Muscle of leg (tissue), 11 donors: ENCODE measurements around the gene SLC12A1. TPM values are rescaled to one million over a fixed set of nuclear protein-coding genes. Genes with fewer than 3 reads are reported as not detected.
A peak's percentile ranks its signal among the peaks of the same experiment; 100 is the strongest.
"Not testable (repeated sequence)": the region's sequence is repeated elsewhere in the genome, so short reads cannot be mapped to it uniquely, and the experiment has no call there.

Experiments
- DNase-seq: peaks from one replicate; pipeline ENCODE4 v3.0.0; 2013
- H3K27ac ChIP-seq: one replicate; pipeline ENCODE4 v1.5.1; 2013; ENCODE audit warnings: mild to moderate bottlenecking, low read length, control low read depth
- H3K27me3 ChIP-seq: one replicate; pipeline ENCODE4 v1.6.1; 2013; ENCODE audit warnings: low read length; ENCODE audit not compliant: control insufficient read depth, insufficient read depth
- H3K36me3 ChIP-seq: one replicate; pipeline ENCODE4 v1.6.1; 2013; ENCODE audit warnings: low read length; ENCODE audit not compliant: control insufficient read depth, insufficient read depth
- H3K4me1 ChIP-seq: one replicate; pipeline ENCODE4 v1.6.1; 2013; ENCODE audit warnings: low read length; ENCODE audit not compliant: control insufficient read depth, insufficient read depth
- H3K4me3 ChIP-seq: one replicate; pipeline ENCODE4 v1.5.1; 2013; ENCODE audit warnings: low read length, control low read depth
- H3K9me3 ChIP-seq: replicated peaks from 2 replicates; pipeline ENCODE4 v1.6.1; 2013; ENCODE audit warnings: low read depth, low read length; ENCODE audit not compliant: control insufficient read depth
- WGBS: methylation state at CpG from one replicate; pipeline ENCODE4 v1.1.5; 2013; ENCODE audit warnings: missing lambda C conversion rate; ENCODE audit not compliant: insufficient coverage; 5-methylcytosine and 5-hydroxymethylcytosine counted together
- polyA plus RNA-seq, 8 donors: library from polyadenylated mRNA; unstranded; fragments of 120-200 nt; gene quantifications; one replicate each; pipeline versions ENCODE4 v1.2.1 to v1.2.3, GENCODE V29; 2013; ENCODE audit warnings: inconsistent platforms in 1 of 8, low replicate concordance in 1 of 8; ENCODE audit not compliant: insufficient read length in 8 of 8, insufficient read depth in 1 of 8
- total RNA-seq: library from RNA; stranded (reverse); fragments of 120-200 nt; gene quantifications from one replicate; pipeline ENCODE4 v1.2.4, GENCODE V29; 2013

The SLC12A1 gene
- total and polyA plus RNA-seq, 9 donors = 0.07 to 0.23 (median 0.15) TPM; not detected in 3

- Histone ChIP-seq H3K36me3 (no peaks in the 10 kb centered on the region), H3K27ac (no peak overlapping the region), H3K9me3 (no peaks in the 10 kb centered on the region), H3K4me3 (no peak overlapping the region), H3K27me3 (no peaks in the 10 kb centered on the region), H3K4me1 (no peaks in the 10 kb centered on the region)
- no CpG with 5 or more reads among the region's 5 CpGs for WGBS
- DNase-seq = peak; percentile 30
Measured at GRCh38 chr15:48324949-48325348, 118.8 kb downstream of the SLC12A1 start.

DNA sequence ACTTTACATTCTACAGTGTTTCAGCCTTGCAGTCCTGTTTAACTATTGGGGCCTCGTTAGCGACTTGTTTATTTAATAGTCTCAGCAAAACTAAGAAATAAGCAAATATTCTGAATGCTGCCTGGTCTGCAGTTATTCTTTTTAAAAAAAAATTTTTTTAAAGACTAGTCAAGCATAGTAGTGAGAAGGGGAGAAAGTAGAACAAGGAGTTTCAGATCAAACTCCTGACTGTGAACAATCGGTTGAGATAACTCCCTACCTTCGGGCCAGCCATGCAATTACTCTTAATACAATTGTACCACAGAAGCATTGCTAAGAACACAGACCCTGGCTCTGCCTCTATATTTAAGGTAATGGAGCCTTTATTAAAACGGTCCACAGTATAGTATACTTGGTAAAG lies 119.3 kb downstream of the SLC12A1 start:
- Histone ChIP-seq H3K9me3 (no peaks in the 10 kb centered on the region), H3K4me1 (peaks cover 1% of the 10 kb centered on the region), H3K36me3 (no peaks in the 10 kb centered on the region), H3K27ac (no peak overlapping the region), H3K4me3 (no peak overlapping the region), H3K27me3 (no peaks in the 10 kb centered on the region)
- no peak for DNase-seq
- WGBS = no CpG with 5 or more reads among the region's 5 CpGs

DNA sequence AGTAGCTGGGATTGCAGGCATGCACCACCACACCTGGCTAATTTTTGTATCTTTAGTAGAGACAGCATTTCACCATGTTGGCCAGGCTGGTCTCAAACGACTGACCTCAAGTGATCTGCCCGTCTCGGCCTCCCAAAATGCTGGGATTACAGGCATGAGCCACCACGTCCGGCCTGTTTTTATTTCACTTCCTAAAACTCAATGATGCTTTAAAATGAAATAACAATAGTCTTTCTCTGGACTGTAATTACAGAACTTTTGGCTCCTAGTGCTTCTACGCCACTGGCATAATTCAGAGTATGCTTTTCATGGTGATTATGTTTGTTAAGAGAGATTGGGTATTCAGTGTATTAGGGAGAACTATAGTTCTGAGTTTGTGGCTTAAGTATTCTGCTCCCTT lies 120.1 kb downstream of the SLC12A1 start:
- not testable (repeated sequence) for DNase-seq, H3K4me1 ChIP-seq, H3K4me3 ChIP-seq, H3K9me3 ChIP-seq, H3K27ac ChIP-seq, H3K27me3 ChIP-seq, H3K36me3 ChIP-seq
- WGBS = no CpG with 5 or more reads among the region's 6 CpGs

GRCh38 chr15:48330105-48330785 lies 124.1 kb downstream of the SLC12A1 start:
- WGBS = 19% methylated on average over 3 of the region's 11 CpGs
- peak overlapping the region; percentile 93 for H3K27ac ChIP-seq
- H3K4me3 ChIP-seq = peak overlapping the region; percentile 64

DNA sequence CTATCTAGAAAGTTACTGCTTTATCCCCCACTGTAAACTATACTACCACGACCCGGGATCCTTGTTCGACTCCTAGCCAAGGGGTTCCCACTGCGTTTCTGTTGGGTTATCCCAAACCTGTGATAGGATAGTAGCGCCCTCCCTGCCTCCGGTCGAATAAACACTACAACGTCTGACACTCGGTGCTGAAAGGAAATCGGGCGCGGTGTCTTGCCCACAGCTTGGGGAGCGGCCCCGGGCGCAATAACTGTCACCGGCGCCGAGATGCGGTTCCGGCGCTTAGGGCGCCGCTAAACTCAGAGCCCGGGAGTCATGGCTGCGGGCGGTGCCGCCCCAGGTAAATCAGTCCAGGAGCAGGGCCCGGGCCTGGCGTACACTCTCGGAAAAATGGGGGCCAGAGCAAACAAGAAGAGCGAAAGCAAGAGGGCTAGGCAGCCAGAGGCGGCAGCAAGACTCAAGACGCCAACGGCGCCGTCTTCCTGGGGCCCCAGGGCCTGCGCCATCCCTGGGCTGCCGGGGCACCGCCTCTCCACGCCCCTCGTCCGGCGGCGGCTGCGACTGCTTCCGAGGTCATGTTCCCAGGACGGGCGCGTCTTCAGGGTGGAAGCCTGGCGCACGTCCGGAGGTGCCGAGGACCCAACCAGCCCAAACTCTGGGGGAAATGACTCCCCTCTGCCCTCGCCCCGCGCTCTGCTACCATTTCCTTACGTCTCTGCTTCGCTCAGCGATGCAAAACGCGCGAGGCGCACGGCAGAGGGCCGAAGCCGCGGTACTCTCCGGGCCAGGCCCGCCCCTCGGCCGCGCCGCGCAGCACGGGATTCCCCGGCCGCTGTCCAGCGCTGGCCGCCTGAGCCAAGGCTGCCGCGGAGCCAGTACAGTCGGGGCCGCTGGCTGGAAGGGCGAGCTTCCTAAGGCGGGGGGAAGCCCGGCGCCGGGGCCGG lies 125.0 kb downstream of the SLC12A1 start, which contains the start of gene DUT:
Gene DUT (plus strand): TSS at position 575 of the 941 bp plus-strand sequence. CDS start 87 bp downstream, at position 662.
- Histone ChIP-seq H3K36me3 (peaks cover 13% of the 10 kb centered on the region), H3K27ac (peak within 1 kb of the TSS; percentile 93), H3K4me1 (peaks cover 9% of the 10 kb centered on the region), H3K27me3 (no peaks in the 10 kb centered on the region), H3K4me3 (peak within 1 kb of the TSS; percentile 64), H3K9me3 (no peaks in the 10 kb centered on the region)
- under 1% methylated on average over 89 of the region's 89 CpGs for WGBS
- DNase-seq = peak; percentile 94

More at GRCh38 chr15:48330105-48330785, 124.1 kb downstream of the SLC12A1 start:
- H3K27me3 ChIP-seq = no peaks in the 10 kb centered on the region
- H3K36me3 ChIP-seq = peaks cover 9% of the 10 kb centered on the region
- H3K4me1 ChIP-seq = peaks cover 9% of the 10 kb centered on the region
- no peaks in the 10 kb centered on the region for H3K9me3 ChIP-seq
- DNase-seq = peak; percentile 47

DNA sequence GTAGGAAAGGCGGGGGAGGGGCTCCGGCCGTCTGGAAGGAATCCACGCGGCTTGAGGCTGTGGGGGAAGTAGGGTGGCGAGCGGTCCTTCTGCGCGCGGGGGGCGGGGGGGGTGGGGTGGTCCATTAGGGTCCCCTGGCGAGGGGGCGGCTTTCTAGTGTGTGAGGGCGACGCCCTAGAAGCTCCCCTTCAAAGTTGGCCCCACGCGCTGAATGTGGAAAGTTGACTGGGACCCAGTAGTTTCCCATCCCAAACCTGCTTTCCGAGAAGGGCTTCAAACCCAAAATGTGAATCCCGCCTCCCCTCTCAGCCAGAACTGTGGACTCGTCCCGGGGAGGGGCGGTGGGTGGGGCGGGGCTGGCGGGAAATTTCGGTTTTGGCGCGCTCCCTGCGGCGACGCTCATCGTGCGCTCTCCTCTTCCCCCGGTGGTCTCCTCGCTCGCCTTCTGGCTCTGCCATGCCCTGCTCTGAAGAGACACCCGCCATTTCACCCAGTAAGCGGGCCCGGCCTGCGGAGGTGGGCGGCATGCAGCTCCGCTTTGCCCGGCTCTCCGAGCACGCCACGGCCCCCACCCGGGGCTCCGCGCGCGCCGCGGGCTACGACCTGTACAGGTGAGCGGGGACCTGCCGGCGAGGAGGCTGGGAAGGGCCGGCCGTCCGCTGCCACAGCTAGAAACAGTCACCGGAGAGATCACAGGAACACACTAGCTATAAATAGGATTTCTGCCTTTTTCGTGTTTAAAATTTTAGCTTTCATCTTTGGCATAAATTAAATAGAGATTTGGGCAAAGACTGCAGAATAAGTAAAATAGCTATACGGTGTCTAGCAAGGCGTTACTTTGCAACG lies 125.9 kb downstream of the SLC12A1 start:
- no peak for DNase-seq
- Histone ChIP-seq H3K4me3 (peak overlapping the region; percentile 64), H3K9me3 (no peaks in the 10 kb centered on the region), H3K27me3 (no peaks in the 10 kb centered on the region), H3K36me3 (peaks cover 20% of the 10 kb centered on the region), H3K27ac (peak overlapping the region; percentile 93), H3K4me1 (peaks cover 9% of the 10 kb centered on the region)
- WGBS = 0% methylated on average over 26 of the region's 64 CpGs

DNA sequence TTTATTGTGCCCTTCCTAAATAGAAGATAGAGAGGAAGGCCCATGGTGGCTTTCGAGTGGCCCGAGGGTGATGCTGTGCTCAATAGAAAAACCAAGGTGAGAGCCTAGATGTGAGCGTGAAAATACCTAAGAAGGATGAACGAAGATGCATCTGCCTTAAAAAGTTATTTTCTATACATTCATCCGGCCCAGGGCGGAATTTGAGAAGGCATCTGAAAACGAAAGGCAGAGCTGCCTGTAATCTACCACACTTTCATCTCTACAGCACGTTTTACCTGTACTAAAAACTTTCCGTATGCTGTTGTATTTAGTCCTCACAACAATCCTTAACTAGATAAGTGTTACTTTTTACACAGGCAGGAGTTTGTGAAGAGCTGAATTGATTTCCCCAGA lies 126.5 kb downstream of the SLC12A1 start:
- 0% methylated on average over 2 of the region's 9 CpGs for WGBS
- H3K36me3 ChIP-seq = peaks cover 21% of the 10 kb centered on the region
- H3K4me3 ChIP-seq = peak overlapping the region; percentile 64
- no peaks in the 10 kb centered on the region for H3K27me3 ChIP-seq
- H3K27ac ChIP-seq = no peak overlapping the region
- H3K9me3 ChIP-seq = no peaks in the 10 kb centered on the region
- no peak for DNase-seq
- peaks cover 9% of the 10 kb centered on the region for H3K4me1 ChIP-seq

DNA sequence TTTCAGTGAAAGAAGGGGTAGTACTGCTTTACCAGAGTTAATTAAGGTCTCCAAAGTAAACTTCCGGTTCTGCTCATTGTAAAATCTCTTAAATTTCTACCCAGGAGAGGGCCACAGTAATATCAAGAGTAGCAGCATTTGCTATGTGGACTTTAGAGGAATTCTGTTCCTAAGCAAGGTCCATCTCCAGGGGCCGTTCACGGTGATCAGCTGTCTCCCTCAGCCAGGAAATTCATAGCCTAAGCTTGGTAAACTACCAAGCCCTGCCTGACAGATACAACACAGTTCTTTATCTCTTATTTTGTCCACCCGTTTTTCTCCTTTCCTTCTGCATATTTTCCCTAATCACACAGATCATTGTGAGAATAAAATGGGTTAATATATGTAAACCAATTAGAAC lies 127.4 kb downstream of the SLC12A1 start:
- no peak overlapping the region for H3K27ac ChIP-seq
- DNase-seq = no peak
- peaks cover 9% of the 10 kb centered on the region for H3K4me1 ChIP-seq
- H3K27me3 ChIP-seq = no peaks in the 10 kb centered on the region
- no peak overlapping the region for H3K4me3 ChIP-seq
- WGBS = 20% methylated on average over 1 of the region's 4 CpGs
- peaks cover 22% of the 10 kb centered on the region for H3K36me3 ChIP-seq
- no peaks in the 10 kb centered on the region for H3K9me3 ChIP-seq

DNA sequence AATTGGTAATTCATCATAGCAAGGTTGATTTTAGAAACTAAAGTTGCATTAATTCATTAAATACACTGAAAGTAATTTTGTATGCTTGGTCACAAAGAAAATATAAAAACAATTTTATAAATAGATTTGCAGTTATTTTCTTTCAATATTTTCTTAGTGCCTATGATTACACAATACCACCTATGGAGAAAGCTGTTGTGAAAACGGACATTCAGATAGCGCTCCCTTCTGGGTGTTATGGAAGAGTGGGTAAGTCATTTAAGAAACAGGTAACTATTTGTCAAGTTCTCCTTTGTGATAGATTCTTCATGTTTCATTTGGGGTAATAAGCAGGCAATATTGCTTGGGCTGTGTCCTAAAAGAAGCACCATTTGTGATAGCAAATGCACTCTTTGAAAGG lies 128.2 kb downstream of the SLC12A1 start:
- H3K36me3 ChIP-seq = peaks cover 25% of the 10 kb centered on the region
- no peak overlapping the region for H3K4me3 ChIP-seq
- peaks cover 9% of the 10 kb centered on the region for H3K4me1 ChIP-seq
- H3K27me3 ChIP-seq = no peaks in the 10 kb centered on the region
- no CpG with 5 or more reads among the region's 2 CpGs for WGBS
- no peak for DNase-seq
- no peak overlapping the region for H3K27ac ChIP-seq
- no peaks in the 10 kb centered on the region for H3K9me3 ChIP-seq
